A673 (cell line): ENCODE measurements around the gene GPR137.

Experiments
- CTCF ChIP-seq: fragments of 300-800, 200-600 bp; sonication (generic); conservative IDR thresholded peaks from 2 replicates; pipeline ENCODE4 v1.5.1; 2017; ENCODE audit warnings: low read depth, mild to moderate bottlenecking, antibody characterized with exemption, low read length, moderate library complexity, mixed read lengths
- EZH2 ChIP-seq: fragments of 200-600 bp; sonication (generic); IDR thresholded peaks from 2 replicates; pipeline ENCODE4 v1.6.1; 2017; ENCODE audit warnings: borderline replicate concordance, low read depth, mild to moderate bottlenecking, mixed read lengths, antibody characterized with exemption, low read length; ENCODE audit not compliant: poor library complexity, severe bottlenecking

GRCh38 chr11:64323373-64323772, 37.7 kb downstream of the GPR137 start:
- no peak for TF ChIP-seq CTCF
- TF ChIP-seq EZH2, result no peak
